GM18517 (cell line): ENCODE results near the gene SLC22A2.

Experiments
- ATAC-seq: cut with Tn5 transposase; IDR thresholded peaks from one replicate; pipeline ENCODE4 v1.9.1; 2021; ENCODE audit warnings: mild to moderate bottlenecking, moderate library complexity; ENCODE audit not compliant: unreplicated experiment

Gene SLC22A2

DNA sequence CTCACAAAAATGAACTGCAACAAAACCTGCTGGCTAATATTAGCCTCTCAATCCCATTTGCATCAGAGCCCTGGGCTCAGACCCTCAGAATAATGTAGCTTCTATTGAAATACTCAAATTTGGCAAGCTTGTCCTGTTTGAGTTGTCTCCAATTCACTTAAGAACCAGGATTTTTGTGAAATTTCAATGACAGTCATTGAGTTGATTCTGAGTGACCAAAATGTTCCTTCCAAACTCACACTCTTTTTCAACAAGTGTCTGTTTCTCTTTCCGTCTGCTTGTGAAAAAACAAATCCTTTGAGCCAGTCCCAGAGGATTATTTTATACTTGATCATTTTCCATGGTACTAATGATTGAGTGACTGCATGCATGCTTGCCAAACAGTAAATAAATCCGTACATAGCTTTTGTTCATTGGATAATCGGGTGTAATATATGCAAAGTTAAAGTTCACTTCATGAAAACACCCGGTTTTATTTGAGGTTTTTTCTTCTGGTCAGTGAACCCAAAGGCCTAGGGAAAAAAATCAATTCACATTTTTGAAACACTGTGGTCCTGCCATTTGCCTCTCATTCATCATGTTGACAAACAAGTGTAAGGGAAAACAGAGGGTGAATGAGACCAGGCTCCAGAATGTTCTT lies 16.4 kb upstream of the SLC22A2 start:
- no peak for ATAC-seq

DNA sequence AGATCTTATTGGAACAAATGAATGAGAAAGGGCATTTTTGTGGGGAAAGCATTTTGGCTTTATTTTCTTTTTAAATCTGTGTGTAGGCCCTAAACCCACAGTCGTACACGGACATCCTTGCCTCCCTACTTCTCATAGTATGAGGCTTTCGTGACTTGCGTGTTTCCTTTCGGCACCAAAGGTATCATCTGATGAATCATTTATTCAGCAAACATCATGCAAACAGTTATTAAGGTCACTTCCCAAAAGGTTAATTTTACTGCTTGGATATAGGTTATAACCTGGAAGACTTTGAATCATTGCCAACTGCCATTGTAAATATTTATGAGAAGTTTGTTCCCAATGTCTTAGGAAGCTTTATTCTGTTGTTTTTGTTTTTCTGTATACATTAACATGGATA lies 15.1 kb upstream of the SLC22A2 start:
- no peak for ATAC-seq

DNA sequence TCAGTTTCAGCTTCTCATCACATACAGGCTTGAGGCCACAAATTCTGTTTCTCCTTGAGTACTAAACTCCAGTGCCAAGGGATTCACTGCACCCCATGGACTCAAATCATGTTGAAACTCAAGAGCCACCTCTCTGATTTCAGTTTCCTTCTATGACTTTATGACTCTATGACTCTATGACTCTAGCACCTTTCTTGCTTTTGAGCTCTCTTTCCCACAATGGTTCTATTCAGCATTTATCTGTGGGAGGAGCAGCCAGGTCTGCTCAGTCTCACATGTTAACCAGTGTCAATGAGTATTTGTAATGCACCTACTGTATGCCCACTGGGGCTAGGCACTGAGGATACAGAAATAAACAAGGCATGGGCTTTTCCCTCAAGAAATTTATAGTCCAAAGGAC lies 14.6 kb upstream of the SLC22A2 start:
- ATAC-seq = no peak

DNA sequence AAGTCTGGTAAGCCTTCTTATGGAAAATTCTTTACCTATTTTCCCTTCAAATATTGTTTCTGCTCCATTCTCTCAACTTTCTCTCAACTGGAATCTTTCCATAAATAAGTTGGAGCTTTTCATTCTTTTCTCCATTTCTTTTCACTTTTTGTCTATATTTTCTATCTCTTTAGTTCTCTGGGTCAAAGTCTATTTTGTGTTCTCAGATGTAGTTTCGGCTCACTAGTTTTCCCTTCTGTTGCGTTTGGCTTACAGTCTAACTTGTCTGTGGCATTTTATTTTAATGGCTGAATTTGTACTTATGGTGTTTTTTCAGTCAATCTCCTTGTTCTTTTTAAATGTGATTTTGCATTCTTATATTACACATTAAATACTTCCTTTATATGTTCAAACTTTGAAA lies 14.1 kb upstream of the SLC22A2 start:
- no peak for ATAC-seq

DNA sequence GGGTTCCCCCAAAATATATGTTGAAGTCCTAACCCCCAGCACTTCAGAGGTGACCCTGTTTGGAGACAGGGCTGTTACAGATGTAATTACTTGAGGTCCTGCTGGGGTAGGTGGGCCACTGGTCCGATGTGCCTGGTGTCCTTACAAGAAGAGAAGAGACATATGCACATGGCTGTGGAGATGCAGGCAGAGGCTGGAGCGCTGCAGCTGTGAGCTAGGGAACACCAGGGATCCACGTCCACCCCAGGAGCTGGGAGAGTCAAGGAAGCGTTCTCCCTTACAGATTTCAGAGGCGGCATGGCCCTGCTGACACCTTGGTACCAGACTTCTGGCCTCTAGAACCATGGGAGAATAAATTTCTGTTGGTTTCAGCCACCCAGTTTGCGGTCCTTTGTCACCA lies 11.7 kb upstream of the SLC22A2 start:
- ATAC-seq = no peak

DNA sequence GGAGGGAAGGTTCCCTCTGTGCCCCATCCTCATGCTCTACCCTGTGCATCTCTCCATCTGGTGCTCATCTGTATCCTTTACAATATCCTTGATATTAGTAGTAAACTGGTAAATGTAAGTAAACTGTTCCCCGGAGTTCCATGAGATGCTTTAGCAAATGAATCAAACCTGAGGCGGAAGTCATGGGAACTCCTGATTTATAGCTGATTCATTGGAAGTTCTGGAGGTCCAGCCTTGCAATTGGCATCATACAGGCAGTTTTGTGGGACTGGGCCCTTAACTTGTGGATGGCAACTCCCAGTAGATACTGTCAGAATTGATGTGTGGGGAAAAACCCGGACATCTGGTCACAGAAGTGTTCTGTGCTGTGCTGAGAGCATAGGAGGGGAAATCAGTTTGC lies 11.2 kb upstream of the SLC22A2 start:
- no peak for ATAC-seq

DNA sequence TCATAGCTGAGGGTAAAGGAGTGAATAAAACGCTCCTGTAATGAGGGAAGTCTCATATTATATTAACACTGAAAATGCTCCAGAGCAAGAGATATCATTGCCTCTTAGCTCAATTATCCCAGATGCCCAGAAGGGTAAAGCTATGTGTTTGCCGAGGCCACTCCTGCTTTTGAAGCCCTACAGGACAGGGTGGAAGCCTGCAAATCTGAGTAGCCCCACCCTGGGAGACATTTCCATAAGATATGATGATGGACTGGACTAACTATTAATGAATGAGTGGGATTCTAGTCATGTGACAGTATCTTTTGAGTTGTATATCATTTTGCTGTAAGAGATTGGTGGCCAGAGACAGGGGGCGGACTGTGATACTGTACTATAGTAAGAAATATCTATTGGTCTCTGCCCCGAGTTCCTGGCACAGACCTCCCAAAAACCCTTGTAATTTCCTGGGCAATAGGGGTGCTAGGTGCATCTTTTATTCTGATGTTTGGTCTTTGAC lies 10.5 kb upstream of the SLC22A2 start:
- ATAC-seq = no peak

DNA sequence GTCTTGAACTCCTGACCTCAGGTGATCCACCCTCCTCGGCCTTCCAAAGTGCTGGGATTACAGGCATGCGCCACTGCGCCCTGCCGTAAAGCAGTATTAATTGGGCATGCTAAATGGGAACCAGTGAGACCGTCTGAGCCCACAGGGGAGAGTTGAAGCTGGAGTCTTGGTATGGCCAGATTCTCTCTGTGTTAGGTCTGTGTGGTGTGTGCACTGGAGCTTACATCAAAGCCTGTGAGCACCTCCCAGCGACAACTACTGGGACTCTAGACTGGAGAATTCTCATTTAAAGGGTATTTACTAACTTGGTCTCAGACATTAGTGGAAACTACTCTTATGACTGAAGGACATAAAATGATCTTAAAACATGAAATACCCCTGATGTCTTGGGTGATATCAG lies 8.5 kb upstream of the SLC22A2 start:
- no peak for ATAC-seq

DNA sequence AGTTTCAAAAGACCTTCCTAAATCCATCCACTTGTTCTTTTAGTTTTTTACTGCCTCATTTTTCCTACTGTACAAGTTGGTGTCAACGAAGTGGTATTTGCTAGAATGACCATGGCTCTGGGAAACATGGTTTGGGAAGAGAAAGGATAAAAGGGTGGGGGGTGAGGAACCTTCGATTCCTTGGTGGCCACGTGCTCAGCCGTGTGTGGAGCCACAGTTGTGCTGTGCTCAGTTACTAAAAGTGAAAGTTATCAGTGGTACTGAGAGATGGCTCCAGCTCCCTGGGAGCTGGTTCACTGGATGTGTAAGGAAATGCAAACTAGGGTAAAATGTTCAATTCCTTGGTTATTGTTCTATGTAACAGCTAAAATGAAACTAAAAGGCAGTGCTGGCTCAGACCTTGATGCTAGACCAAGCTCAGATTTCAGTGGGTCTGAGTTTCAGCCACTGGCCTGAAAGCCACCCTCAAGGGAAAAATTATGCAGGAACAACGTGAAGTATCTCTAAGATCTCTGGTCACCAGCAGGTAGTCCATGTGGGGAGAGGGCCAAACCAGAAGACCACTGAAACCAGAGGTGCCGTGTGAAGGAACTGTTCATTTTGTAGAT lies 7.4 kb upstream of the SLC22A2 start:
- ATAC-seq = no peak

DNA sequence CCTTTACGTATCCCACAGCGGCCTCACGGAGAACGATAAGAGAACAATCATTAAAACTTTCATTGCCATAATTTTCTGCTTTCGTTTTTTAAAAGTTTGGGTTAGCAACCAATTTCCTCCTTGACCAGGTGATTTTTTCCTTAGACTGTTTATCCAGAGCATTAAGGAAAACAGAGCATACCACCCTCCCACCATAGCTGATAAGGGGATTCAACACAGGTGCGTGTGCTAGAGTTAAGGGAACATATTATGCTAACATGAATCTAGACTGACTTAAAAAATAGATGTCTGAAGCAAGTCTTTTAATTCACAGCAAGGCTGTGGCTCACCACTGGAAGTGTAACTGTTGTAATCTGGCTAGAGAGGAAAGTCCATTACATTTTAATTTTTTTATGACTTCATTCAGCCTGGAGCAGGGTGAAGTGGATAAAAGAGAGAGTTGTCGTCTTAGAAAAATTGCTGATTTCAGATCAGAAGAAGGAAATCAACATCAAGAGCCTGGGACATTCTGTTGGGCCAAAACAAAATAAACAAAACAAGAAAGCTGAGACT lies 5.5 kb upstream of the SLC22A2 start:
- ATAC-seq = no peak

DNA sequence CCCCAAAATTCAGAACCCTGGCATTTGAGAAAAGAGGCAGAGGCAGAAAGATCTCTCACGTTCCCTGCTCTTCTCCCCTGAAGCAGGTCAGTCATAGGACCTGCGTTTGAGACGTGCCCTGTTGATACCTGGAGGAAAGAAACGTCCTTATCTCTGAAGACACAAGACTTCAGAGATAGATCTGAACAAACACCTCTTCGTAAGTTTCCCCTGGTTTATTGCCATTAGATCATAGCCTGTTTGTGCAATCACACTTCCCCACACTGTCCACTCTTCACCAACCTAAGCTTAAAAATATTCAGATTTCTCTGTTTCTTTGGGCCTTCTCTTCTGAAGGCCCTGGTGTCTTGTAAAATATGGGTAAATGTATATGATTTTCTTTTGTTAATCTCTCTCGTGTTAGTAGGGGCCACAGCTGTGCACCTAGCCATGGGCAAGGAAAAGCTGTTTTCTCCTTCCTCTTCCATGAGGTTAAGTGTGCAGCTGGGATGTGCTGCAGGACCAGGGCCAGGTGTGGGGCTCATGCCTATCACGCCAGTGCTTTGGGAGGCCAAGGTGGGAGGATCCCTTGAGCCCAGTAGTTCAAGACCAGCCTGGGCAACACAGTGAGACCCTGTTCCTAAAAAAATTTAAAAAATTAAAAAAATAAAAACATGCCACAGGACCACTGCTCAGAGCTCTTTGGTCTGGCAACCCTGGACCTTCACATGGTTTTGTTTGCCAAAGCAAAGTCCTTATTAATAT lies 4.7 kb upstream of the SLC22A2 start:
- ATAC-seq = no peak

DNA sequence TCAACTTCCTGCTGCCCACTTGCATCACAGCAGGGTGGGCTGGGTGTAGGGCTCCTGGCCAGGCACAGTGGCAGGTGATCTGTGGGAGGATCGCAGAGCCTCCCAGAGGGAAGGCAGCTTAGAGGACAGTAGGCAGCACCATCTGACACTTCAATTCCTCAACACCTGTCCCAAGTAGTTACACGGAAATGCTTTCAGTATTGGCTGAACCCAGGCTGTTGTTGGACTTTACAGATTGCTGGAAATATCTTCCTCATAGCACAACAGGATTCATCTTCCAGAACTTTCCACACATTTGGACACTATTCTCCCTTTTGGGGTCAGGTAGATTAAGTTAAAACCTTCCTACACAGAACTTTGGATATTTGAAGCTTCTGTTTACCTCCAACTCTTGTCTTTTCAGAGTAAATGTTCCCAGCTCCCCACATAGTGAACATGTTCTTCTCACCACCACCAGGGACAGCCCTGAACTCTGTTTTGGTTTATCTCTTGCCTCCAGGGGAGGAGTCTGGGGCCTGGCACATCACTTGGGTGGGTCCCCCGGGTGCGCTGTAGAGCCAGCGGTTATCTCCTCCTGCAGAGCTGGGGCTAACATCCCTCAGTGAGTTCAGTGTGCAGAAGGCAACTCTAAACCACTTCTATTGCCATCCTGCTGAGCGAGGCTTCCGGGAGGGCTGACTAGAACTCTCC lies 3.5 kb upstream of the SLC22A2 start:
- ATAC-seq = no peak

DNA sequence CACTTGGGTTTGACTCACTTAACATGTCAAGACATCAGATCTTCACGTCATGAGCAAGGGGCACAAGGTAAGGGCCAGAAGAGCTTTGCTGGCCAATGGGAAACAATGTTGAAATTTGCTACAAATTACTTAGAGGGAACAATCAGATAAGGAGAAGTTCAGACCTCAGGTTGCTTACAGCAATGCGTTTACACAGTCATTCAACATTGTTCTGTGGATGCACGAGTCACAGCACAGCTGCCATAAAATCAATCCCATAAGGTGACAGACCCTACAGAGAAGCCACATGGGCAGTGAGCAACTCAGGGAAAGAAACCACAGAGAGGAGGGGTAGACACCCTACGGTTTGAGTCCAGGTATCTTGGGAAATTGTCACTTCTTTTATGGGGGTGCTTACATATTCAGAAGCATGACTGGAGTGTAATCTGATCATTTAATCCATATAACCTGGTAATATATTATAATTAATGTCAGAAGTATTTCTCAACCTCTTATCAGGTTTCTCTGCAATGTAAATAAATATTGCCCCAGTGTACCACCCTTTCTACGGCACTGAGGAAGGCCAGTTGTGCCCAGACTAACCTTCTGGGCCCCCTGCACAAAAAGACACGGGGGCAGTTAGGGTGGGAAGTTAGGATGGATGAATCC lies 2.3 kb upstream of the SLC22A2 start:
- ATAC-seq = no peak

DNA sequence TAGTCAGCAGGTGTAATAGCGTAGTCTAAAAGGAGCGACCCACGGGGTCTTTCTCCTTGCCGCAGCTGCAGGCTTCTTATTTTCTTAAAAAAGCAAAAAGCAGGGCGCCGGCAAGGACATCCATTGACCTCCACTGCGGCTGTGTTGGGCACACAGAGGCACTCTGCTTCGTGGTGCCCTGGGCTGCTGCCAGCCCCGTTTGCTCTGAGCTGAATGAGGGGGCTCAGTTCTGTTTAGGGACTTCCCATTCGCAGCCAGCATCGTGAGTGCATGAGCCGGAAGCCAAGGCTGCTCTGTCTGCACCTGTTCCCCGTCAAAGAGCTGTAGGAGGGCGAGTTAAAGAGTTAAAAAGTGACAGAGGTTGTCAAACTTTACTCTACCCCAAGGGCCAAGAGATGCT lies 1.7 kb upstream of the SLC22A2 start:
- no peak for ATAC-seq

DNA sequence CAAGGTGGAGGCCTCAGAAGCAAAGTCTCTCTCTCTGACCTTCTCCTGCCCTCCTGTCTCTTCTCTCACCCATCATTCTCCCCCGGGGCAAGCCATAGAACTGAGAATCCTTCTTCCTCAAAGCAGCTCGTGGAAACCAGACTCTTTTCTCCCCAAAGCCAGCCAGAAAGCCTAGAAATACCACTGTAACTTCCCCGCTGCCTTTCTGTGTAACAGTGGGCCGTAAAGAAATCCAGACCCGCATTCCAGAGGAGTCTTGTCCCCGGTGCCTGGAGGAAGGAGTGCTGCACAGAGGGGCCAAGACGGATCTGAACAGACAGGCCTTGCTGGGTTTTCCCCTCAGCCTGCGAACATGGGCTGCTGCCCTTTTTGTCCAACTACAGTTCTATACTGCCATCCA lies 977 bp upstream of the SLC22A2 start:
- no peak for ATAC-seq

DNA sequence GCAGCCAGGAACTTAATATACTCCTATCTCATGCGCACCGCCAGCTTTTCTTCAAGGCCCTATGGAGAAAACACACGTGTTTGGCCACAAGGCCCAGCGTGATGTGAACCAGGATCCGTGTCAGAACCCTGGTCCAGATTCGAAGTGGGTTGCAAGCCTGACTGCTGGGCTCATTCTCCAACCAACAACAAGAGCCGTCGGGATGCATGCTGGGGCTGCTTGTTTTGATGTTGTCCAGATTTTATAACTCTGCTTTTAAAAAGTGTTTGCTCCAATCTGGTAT lies 463 bp upstream of the SLC22A2 start:
- ATAC-seq = no peak

DNA sequence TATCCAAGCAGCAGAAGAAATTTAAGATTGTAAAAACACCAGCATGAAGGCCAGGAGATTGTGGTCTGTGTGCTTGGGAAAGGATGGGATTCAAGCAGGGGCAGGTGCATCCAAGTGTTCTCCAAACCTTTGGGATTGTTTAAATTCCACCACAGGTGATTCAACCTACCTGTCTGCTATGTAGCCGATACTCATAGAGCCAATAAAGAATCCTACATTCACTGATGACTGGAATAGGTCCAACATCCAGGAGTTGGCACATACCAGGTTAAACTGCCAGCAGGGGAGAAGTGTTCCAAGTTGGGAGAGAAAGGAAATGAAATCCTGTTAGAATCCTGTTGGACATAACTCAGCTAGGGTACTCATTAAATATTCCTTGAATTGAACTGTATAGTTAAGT lies 2.2 kb downstream of the SLC22A2 start:
- ATAC-seq = no peak

DNA sequence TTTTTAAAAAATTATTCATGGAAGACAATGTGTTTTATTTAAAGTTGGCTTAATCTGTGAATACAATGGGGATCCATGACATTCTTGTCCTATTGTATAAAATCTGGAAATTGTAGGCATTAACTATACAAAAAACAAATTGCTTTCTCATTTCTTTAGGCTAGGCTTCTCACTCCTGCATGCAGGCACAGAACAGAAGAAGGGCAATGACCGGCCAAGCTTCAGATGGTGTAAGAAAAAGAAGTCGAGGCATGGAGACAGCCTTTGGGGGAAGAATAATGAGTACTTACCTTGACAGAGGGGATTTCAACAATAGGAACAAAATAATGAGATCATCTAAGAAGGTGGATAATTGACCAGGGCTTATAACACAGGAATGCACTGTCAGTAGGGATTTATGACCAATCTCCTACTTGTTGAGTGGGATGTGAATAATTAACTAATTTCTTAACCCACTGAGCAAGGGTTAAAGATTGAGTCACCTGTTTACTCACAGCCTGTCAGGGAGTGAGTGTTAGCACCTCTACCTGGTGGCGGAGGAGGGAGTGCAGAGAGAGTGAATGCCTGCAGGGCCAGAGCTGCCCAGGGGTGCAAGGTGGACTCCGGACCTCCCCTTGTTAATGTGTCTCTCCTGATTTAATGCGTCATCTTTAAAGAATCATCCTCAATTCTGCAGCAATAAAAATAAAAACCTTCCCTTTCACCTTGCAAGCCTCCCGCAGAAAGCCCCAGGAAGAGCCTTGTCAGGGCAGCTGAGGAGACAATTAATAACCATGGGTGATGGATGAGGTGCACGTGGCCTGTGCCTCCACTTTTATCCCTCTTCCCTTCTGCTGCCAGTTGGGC lies 3.9 kb downstream of the SLC22A2 start:
- no peak for ATAC-seq

DNA sequence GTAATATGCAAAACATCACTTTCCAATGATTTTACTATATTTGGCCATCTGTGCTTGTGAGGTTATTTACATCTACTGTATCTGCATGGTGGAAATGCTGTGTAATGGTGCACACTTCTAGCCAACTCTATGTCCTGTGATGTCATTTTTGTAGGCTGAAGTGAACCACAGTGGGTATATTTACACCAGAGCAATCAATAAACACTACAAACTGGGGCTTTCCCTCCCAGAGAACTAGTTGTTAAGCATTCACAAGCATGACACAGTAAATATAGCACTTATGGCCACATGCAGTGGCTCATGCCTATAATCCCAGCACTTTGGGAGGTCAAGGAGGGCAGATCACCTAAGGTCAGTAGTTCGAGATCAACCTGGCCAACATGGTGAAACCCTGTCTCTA lies 4.9 kb downstream of the SLC22A2 start:
- ATAC-seq = no peak

DNA sequence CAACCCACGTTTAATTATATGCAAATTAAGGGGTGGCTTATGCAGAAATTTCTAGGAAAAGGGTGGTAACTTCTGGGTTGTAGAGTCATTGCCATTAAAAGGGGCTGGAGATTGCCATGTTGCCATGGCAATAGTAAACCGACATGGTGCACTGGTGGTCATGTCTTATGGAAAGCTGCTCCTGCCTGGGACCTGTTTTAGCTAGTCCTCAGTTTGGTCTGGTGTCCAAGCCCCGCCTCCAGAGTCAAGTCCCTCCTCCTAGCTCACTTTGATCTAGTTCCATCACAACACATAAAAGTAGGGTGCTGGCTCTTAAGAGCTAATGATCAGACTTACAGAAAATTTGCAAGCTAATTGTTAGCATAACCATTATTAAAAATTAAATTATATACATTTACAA lies 5.3 kb downstream of the SLC22A2 start:
- no peak for ATAC-seq
